Fibroblast of pulmonary artery (primary cell): ENCODE results near the gene TICRR.

Source experiments
- DNase-seq: peaks from one replicate; pipeline ENCODE4 v3.0.0-alpha.2; 2010; ENCODE audit warnings: low read depth
- H3K4me3 ChIP-seq: replicated peaks from 2 replicates; pipeline ENCODE4 v1.5.1; 2011; ENCODE audit warnings: low read depth, mild to moderate bottlenecking, control low read depth, low read length, moderate library complexity
- CTCF ChIP-seq: IDR thresholded peaks from 2 replicates; pipeline ENCODE4 v1.5.1; 2011; ENCODE audit warnings: mild to moderate bottlenecking, control low read depth, low read length, inconsistent platforms; ENCODE audit errors: missing control alignments

Gene TICRR

GRCh38 chr15:89551550-89551949, 23.7 kb upstream of the TICRR start:
- DNase-seq: no peak
- no peak overlapping the region for H3K4me3 ChIP-seq
- no peak for TF ChIP-seq CTCF

- TF ChIP-seq CTCF: no peak
- DNase-seq: no peak
- H3K4me3 ChIP-seq: no peak overlapping the region
Observed at GRCh38 chr15:89553632-89554031, 21.6 kb upstream of the TICRR start.

GRCh38 chr15:89554247-89554646, 21.0 kb upstream of the TICRR start:
- H3K4me3 ChIP-seq: no peak overlapping the region
- DNase-seq: no peak
- no peak for TF ChIP-seq CTCF

GRCh38 chr15:89555768-89556167, 19.5 kb upstream of the TICRR start:
- TF ChIP-seq CTCF: no peak
- H3K4me3 ChIP-seq: no peak overlapping the region
- DNase-seq: no peak

- H3K4me3 ChIP-seq: no peak overlapping the region
- peak; percentile 89 for TF ChIP-seq CTCF
- peak; percentile 89 for DNase-seq
Observed at GRCh38 chr15:89556413-89557262, 18.6 kb upstream of the TICRR start.

GRCh38 chr15:89559769-89560264, 15.5 kb upstream of the TICRR start:
- no peak for TF ChIP-seq CTCF
- no peak overlapping the region for H3K4me3 ChIP-seq
- no peak for DNase-seq

- H3K4me3 ChIP-seq: no peak overlapping the region
- TF ChIP-seq CTCF: no peak
- DNase-seq: no peak
Observed at GRCh38 chr15:89566181-89566580, 9.1 kb upstream of the TICRR start.
